ENCODE results near the gene PRR15.

GRCh38 chr7:29562307-29562706 lies 1.3 kb upstream of the PRR15 start:
- TF ChIP-seq SMC3 (IDR thresholded peaks at IDR 0.05; ENCODE audit: low read depth, low read length) = no peak
- TF ChIP-seq CTCF (conservative IDR thresholded peaks at IDR 0.05; ENCODE audit: low read depth, low read length) = no peak
- no peak for TF ChIP-seq MAZ (IDR thresholded peaks at IDR 0.05; ENCODE audit: borderline replicate concordance, low read depth, low read length)
- no peak for TF ChIP-seq RFX5 (IDR thresholded peaks at IDR 0.05; ENCODE audit: low read depth, low read length)
- TF ChIP-seq POLR2A (IDR thresholded peaks at IDR 0.05; ENCODE audit: low read depth, low read length) = no peak
- no peak for TF ChIP-seq CEBPB (IDR thresholded peaks at IDR 0.05; ENCODE audit: low read depth, low read length)
- no peak for TF ChIP-seq USF2 (IDR thresholded peaks at IDR 0.05; ENCODE audit: low read depth, low read length)
- no peak for TF ChIP-seq MAFK (IDR thresholded peaks at IDR 0.05; ENCODE audit: low read depth, low read length)
- TF ChIP-seq RAD21 (IDR thresholded peaks at IDR 0.05; ENCODE audit: low read length) = no peak
- TF ChIP-seq BHLHE40 (IDR thresholded peaks at IDR 0.05; ENCODE audit: low read depth, low read length) = no peak
- TF ChIP-seq CHD1 (IDR thresholded peaks at IDR 0.05; ENCODE audit: low read depth, low read length) = no peak
